Ovary (tissue), 3 donors: ENCODE measurements around the gene PPP1CA.
A peak's percentile ranks its signal among the peaks of the same experiment; 100 is the strongest.

Source experiments
- CTCF ChIP-seq, 3 donors: fragments of 450-650 bp in 2 of 3; fragments of 200-600 bp in 1 of 3; IDR thresholded peaks; one replicate each; pipeline versions ENCODE4 v1.5.1 to v1.8.0; 2016 to 2022; ENCODE audit warnings: antibody characterized with exemption in 3 of 3, mild to moderate bottlenecking in 1 of 3
- EP300 ChIP-seq: sonication (generic); formaldehyde crosslinking; IDR thresholded peaks from one replicate; pipeline ENCODE4 v1.6.1; 2017; ENCODE audit warnings: antibody characterized with exemption
- POLR2A ChIP-seq: fragments of 450-650 bp; IDR thresholded peaks from one replicate; pipeline ENCODE4 v1.6.1; 2017; ENCODE audit warnings: antibody characterized with exemption, mild to moderate bottlenecking, moderate library complexity
- donor health status: DM: no; HTN: no; CAD: no.

- peak; percentile 27 to 36 (median 29) for TF ChIP-seq CTCF (IDR thresholded peaks at IDR 0.05)
- TF ChIP-seq EP300: no peak
- peak; percentile 70 for TF ChIP-seq POLR2A
These were observed at the start of gene PPP1CA for GRCh38 chr11:67401495-67402191.
